Endodermal cell (in vitro differentiated cells): ENCODE measurements around the gene MYPOP. TPM values are rescaled to one million over a fixed set of nuclear protein-coding genes. Genes with fewer than 3 reads are reported as not detected.

Experiments
- DNase-seq: peaks from one replicate; pipeline ENCODE4 v3.0.0-alpha.2; 2017
- H3K27ac ChIP-seq: 2 replicates; pipeline ENCODE4 v1.5.1; 2013; ENCODE audit warnings: mild to moderate bottlenecking, low read depth, low read length, moderate library complexity
- H3K27me3 ChIP-seq: 2 replicates; pipeline ENCODE4 v1.6.1; 2013; ENCODE audit warnings: mild to moderate bottlenecking, low read length, moderate library complexity; ENCODE audit not compliant: insufficient read depth, control insufficient read depth, poor library complexity, severe bottlenecking
- H3K36me3 ChIP-seq: 2 replicates; pipeline ENCODE4 v1.7.0; 2013; ENCODE audit warnings: mild to moderate bottlenecking, low read length, moderate library complexity; ENCODE audit not compliant: control insufficient read depth, insufficient read depth
- H3K4me1 ChIP-seq: one replicate; pipeline ENCODE4 v1.7.0; 2013; ENCODE audit warnings: low read length; ENCODE audit not compliant: control insufficient read depth, insufficient read depth
- H3K4me3 ChIP-seq: 2 replicates; pipeline ENCODE4 v1.5.1; 2013; ENCODE audit warnings: mild to moderate bottlenecking, low read length, moderate library complexity
- H3K9ac ChIP-seq: 2 replicates; pipeline ENCODE4 v1.6.1; 2013; ENCODE audit warnings: mild to moderate bottlenecking, low read length, moderate library complexity; ENCODE audit not compliant: poor library complexity, severe bottlenecking; ENCODE audit errors: extremely low read depth
- H3K9me3 ChIP-seq: 2 replicates; pipeline ENCODE4 v1.6.1; 2013; ENCODE audit warnings: mild to moderate bottlenecking, low read length, moderate library complexity; ENCODE audit not compliant: control insufficient read depth
- H3K27ac Mint-ChIP-seq: 2 replicates; pipeline ENCODE4 v1.8.0; 2020; ENCODE audit warnings: mixed read lengths
- H3K27me3 Mint-ChIP-seq: 2 replicates; pipeline ENCODE4 v1.8.0; 2021; ENCODE audit warnings: mild to moderate bottlenecking, mixed read lengths; ENCODE audit not compliant: insufficient read depth
- H3K36me3 Mint-ChIP-seq: 2 replicates; pipeline ENCODE4 v1.8.0; 2020; ENCODE audit warnings: low read depth, mixed read lengths
- H3K4me1 Mint-ChIP-seq: 2 replicates; pipeline ENCODE4 v1.8.0; 2020; ENCODE audit warnings: mixed read lengths
- H3K4me3 Mint-ChIP-seq: 2 replicates; pipeline ENCODE4 v1.8.0; 2020; ENCODE audit warnings: mild to moderate bottlenecking, moderate library complexity, mixed read lengths
- H3K9me3 Mint-ChIP-seq: 2 replicates; pipeline ENCODE4 v1.8.0; 2020; ENCODE audit warnings: mild to moderate bottlenecking, mixed read lengths
- WGBS, 2 experiments: methylation state at CpG; one replicate each; pipeline versions ENCODE4 v1.1.5 to v1.1.7; 2013; ENCODE audit warnings: missing lambda C conversion rate in 2 of 2, mixed read lengths in 1 of 2; ENCODE audit not compliant: insufficient coverage in 1 of 2, insufficient read length in 1 of 2; 5-methylcytosine and 5-hydroxymethylcytosine counted together
- total RNA-seq, 2 donors: library from RNA; stranded (reverse); fragmentation: NEBNext Ultra II Directional in 1 of 2; extraction: Animal tissue kit (Norgen Biotek cat#: 25700) in 1 of 2; gene quantifications; 2 replicates in 1 of 2; 3 replicates in 1 of 2; pipeline ENCODE4 v1.2.1, GENCODE V29; 2021
- TF ChIP-seq, protein P1 (sequence below): fragments of 200-600 bp; sonication (generic); conservative IDR thresholded peaks from 2 replicates; pipeline ENCODE4 v1.5.0; 2021; ENCODE audit warnings: antibody characterized with exemption, mild to moderate bottlenecking

MYPOP gene
- total RNA-seq, 2 donors from 2014 or later, result 13.6 to 19.9 TPM

DNA sequence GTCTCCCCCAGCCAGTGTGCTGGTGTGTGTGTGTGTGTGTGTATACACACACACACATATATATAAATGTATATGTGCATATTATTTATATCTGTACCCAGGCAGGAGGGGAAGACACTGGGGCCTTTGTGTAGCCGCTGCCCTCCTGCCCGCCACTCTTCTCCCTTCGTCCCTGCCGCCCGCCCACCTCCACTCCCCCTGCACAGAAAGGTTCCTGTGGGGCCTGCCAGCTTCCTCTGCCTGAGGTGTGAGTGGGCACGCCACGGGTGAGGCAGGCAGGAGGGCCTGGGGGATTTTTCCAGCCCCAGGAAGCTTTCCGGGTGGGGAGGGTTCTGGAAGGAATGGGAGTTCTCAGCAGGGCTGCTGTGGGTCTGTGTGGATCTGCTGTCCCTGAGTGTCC is 23.4 kb downstream of the MYPOP start:
- DNase-seq, result no peak
- TF ChIP-seq, protein P1, sequence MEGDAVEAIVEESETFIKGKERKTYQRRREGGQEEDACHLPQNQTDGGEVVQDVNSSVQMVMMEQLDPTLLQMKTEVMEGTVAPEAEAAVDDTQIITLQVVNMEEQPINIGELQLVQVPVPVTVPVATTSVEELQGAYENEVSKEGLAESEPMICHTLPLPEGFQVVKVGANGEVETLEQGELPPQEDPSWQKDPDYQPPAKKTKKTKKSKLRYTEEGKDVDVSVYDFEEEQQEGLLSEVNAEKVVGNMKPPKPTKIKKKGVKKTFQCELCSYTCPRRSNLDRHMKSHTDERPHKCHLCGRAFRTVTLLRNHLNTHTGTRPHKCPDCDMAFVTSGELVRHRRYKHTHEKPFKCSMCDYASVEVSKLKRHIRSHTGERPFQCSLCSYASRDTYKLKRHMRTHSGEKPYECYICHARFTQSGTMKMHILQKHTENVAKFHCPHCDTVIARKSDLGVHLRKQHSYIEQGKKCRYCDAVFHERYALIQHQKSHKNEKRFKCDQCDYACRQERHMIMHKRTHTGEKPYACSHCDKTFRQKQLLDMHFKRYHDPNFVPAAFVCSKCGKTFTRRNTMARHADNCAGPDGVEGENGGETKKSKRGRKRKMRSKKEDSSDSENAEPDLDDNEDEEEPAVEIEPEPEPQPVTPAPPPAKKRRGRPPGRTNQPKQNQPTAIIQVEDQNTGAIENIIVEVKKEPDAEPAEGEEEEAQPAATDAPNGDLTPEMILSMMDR, result no peak
- Mint-ChIP-seq H3K4me3 (no peak overlapping the region), H3K27ac (no peak overlapping the region), H3K36me3 (peaks cover under 1% of the 10 kb centered on the region), H3K4me1 (peaks cover 57% of the 10 kb centered on the region), H3K9me3 (no peaks in the 10 kb centered on the region), H3K27me3 (no peaks in the 10 kb centered on the region)
- Histone ChIP-seq H3K27me3 (no peaks in the 10 kb centered on the region), H3K27ac (no peak overlapping the region), H3K9me3 (no peaks in the 10 kb centered on the region), H3K4me1 (peaks cover 13% of the 10 kb centered on the region), H3K4me3 (no peak overlapping the region), H3K36me3 (peaks cover 3% of the 10 kb centered on the region), H3K9ac (no peak overlapping the region)
- WGBS, 2 experiments, result 89 to 100% methylated on average over 1 to 8 of the region's 8 CpGs

DNA sequence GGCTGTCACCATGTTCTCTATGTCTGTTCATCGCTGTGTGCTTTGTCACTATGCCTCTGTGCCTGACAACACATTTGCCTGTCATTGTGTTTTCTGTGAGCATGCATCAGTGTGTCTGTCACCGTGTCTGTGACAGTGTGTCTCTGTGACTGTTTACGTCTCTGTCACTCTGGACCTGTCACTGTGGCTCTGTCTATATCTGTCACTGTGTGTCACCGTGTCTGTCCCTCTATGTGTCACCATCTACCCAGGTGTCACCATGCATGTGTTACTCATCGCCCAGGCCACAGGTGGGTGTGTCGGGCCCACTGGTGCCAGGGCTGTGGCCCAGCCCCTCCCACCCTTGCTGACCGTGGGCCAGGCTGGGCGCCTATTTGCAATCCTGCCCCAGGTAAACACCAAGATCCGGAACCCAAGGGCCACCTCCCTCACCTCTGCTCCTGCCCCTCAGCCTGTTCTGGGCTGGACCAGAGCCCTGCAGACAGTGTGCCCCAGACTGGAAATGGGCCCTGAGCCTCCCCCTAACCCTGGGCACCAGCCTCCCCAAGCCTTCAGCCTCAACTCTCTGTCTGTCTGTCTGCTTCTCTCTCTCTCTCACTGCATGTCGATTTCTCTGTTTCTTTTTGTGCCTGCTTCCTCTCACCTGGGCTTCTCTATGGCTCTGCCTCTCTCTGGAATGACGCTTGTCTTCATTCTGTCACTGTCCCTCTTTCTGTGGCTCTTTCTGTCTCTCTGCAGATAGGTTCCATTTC is 24.2 kb downstream of the MYPOP start:
- H3K27me3 Mint-ChIP-seq, result no peaks in the 10 kb centered on the region
- Histone ChIP-seq H3K9ac (no peak overlapping the region), H3K27me3 (no peaks in the 10 kb centered on the region), H3K36me3 (peaks cover 5% of the 10 kb centered on the region), H3K9me3 (no peaks in the 10 kb centered on the region), H3K4me1 (peaks cover 18% of the 10 kb centered on the region), H3K4me3 (no peak overlapping the region), H3K27ac (no peak overlapping the region)
- DNase-seq, result peak; percentile 49
- no peak overlapping the region for H3K4me3 Mint-ChIP-seq
- no peaks in the 10 kb centered on the region for H3K9me3 Mint-ChIP-seq
- H3K4me1 Mint-ChIP-seq, result peaks cover 62% of the 10 kb centered on the region
- peak overlapping the region; percentile 12 for H3K27ac Mint-ChIP-seq
- WGBS, 2 experiments, result 90 to 91% methylated on average over 7 to 11 of the region's 11 CpGs
- TF ChIP-seq, protein P1, result no peak
- H3K36me3 Mint-ChIP-seq, result peaks cover 9% of the 10 kb centered on the region

DNA sequence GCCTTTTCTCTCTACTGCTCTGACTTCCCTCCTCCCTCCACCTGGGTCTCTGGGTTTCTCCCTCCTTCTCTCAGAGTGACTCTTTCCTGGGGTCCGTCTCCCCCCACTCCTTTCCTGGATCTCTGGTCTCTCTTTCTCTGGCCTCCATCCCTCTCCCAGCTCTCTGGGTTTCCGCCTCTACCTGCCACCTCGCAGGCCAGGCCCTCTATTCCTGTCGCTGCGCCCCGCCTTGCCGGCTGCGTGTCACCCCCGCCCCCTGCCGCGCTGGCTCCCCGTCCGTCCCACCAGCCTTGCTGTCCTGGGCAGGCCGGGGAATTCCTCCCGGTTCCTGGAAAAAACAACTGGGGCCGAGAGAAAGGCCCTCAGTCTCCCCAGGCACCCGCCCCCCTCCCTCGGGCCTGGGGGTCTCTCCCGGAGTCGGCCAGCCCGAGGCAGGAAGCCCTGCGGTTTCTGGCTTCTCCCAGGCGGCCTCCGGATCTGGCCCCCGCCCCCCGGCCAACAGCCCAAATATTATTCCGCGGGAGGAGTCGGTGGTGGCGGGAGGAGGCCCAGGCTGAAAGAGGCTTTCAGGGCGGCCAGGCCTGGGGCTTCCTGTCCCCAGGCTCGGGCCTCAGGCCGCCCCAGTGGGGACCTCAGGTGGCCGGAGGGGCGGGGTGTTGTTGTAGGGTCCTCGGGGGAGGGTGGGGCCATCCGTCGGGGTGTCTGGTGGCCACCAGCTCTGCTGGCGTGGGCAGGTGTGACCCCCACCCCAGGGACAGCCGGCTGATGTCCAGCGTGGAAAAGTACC is 25.8 kb downstream of the MYPOP start:
- Histone ChIP-seq H3K4me1 (peaks cover 17% of the 10 kb centered on the region), H3K27ac (no peak overlapping the region), H3K36me3 (peaks cover 11% of the 10 kb centered on the region), H3K9ac (no peak overlapping the region), H3K9me3 (no peaks in the 10 kb centered on the region), H3K4me3 (no peak overlapping the region), H3K27me3 (no peaks in the 10 kb centered on the region)
- peak; percentile 85 for DNase-seq
- peak overlapping the region; percentile 58 for H3K27ac Mint-ChIP-seq
- 29 to 38% methylated on average over 9 to 41 of the region's 41 CpGs for WGBS, 2 experiments
- no peaks in the 10 kb centered on the region for H3K9me3 Mint-ChIP-seq
- H3K36me3 Mint-ChIP-seq, result peaks cover 20% of the 10 kb centered on the region
- H3K27me3 Mint-ChIP-seq, result no peaks in the 10 kb centered on the region
- peaks cover 61% of the 10 kb centered on the region for H3K4me1 Mint-ChIP-seq
- TF ChIP-seq, protein P1, result no peak
- peak overlapping the region; percentile 41 for H3K4me3 Mint-ChIP-seq
